Type B pancreatic cell (in vitro differentiated cells): Measurements from ENCODE around the gene MIOX. TPM values are rescaled to one million over a fixed set of nuclear protein-coding genes. Genes with fewer than 3 reads are reported as not detected.
A peak's percentile ranks its signal among the peaks of the same experiment; 100 is the strongest.

Source experiments
- DNase-seq: peaks from one replicate; pipeline ENCODE4 v3.0.0; 2021; ENCODE audit warnings: mixed read lengths; ENCODE audit not compliant: unreplicated experiment; ENCODE audit errors: extremely low spot score
- H3K27ac Mint-ChIP-seq: 2 replicates; pipeline ENCODE4 v1.8.0; 2021; ENCODE audit warnings: mild to moderate bottlenecking, mixed read lengths
- H3K27me3 Mint-ChIP-seq: 2 replicates; pipeline ENCODE4 v1.8.0; 2021; ENCODE audit warnings: mixed read lengths
- H3K36me3 Mint-ChIP-seq: 2 replicates; pipeline ENCODE4 v1.8.0; 2021; ENCODE audit warnings: mixed read lengths
- H3K4me1 Mint-ChIP-seq: one replicate; pipeline ENCODE4 v1.8.0; 2021; ENCODE audit warnings: mixed read lengths; ENCODE audit not compliant: unreplicated experiment
- H3K4me3 Mint-ChIP-seq: 2 replicates; pipeline ENCODE4 v1.8.0; 2021; ENCODE audit warnings: mild to moderate bottlenecking, mixed read lengths
- H3K9me3 Mint-ChIP-seq: 2 replicates; pipeline ENCODE4 v1.8.0; 2021; ENCODE audit warnings: mixed read lengths
- long read RNA-seq: library from polyadenylated mRNA; unstranded; transcript quantifications from one replicate; pipeline ENCODE4 v2.0.0, GENCODE V29; 2020
- total RNA-seq: library from RNA; stranded (reverse); gene quantifications from 2 replicates; pipeline ENCODE4 v1.2.1, GENCODE V29; 2021; ENCODE audit warnings: low replicate concordance
- TF ChIP-seq, protein P1 (sequence below): fragments of 200-600 bp; sonication (generic); conservative IDR thresholded peaks from 2 replicates; pipeline ENCODE4 v1.5.0; 2021; ENCODE audit warnings: antibody characterized with exemption, mild to moderate bottlenecking

MIOX gene
- 1.2 TPM in 1 of 2 replicates, not detected in the other for total RNA-seq
- long read RNA-seq, result 0 reads

DNA sequence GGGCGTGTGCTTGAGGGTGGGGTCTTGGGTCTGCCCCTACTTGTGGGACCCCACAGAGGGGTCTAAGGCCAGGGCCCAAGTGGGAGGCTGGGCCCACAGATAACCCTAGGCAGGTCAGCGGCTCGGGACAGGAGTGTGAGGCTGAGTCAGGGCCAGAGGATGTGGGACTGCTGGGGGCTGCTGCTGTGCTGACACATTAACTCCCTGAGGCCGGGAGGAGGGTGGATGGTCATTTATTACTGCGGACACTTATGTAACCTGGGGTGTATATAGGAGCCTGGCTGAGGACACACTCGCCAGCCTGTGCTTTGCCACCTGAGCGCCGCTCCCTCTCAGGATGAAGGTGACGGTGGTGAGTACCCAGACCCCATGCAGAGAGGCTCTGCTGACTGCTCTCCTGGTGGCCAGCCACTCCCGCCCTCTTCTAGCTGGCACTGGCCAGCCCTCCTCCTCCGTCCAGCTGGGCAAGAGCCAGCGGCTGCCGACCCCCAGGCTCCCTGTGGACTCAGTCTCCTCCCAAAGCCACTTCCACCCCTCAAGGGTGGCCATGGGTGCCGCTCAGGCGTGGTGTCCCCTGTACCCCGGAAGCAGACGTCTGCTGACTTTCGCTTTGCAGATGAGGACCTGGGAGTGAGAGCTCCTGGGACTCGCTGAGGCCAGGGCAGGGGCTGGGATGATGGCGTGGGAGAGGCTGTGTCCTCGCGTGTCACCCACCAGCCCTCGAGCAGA lies at the start of gene MIOX:
Gene MIOX, plus strand, starts transcription at position 299 of the 729 bp plus-strand sequence. Its CDS starts 39 bp downstream, at position 338.
- TF ChIP-seq, protein P1, sequence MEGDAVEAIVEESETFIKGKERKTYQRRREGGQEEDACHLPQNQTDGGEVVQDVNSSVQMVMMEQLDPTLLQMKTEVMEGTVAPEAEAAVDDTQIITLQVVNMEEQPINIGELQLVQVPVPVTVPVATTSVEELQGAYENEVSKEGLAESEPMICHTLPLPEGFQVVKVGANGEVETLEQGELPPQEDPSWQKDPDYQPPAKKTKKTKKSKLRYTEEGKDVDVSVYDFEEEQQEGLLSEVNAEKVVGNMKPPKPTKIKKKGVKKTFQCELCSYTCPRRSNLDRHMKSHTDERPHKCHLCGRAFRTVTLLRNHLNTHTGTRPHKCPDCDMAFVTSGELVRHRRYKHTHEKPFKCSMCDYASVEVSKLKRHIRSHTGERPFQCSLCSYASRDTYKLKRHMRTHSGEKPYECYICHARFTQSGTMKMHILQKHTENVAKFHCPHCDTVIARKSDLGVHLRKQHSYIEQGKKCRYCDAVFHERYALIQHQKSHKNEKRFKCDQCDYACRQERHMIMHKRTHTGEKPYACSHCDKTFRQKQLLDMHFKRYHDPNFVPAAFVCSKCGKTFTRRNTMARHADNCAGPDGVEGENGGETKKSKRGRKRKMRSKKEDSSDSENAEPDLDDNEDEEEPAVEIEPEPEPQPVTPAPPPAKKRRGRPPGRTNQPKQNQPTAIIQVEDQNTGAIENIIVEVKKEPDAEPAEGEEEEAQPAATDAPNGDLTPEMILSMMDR, result no peak
- Mint-ChIP-seq H3K27me3 (peaks cover 12% of the 10 kb centered on the region), H3K36me3 (no peaks in the 10 kb centered on the region), H3K9me3 (no peaks in the 10 kb centered on the region), H3K4me1 (peaks cover 9% of the 10 kb centered on the region), H3K27ac (peak within 1 kb of the TSS; percentile 18), H3K4me3 (peak within 1 kb of the TSS; percentile 51)
- DNase-seq, result no peak

DNA sequence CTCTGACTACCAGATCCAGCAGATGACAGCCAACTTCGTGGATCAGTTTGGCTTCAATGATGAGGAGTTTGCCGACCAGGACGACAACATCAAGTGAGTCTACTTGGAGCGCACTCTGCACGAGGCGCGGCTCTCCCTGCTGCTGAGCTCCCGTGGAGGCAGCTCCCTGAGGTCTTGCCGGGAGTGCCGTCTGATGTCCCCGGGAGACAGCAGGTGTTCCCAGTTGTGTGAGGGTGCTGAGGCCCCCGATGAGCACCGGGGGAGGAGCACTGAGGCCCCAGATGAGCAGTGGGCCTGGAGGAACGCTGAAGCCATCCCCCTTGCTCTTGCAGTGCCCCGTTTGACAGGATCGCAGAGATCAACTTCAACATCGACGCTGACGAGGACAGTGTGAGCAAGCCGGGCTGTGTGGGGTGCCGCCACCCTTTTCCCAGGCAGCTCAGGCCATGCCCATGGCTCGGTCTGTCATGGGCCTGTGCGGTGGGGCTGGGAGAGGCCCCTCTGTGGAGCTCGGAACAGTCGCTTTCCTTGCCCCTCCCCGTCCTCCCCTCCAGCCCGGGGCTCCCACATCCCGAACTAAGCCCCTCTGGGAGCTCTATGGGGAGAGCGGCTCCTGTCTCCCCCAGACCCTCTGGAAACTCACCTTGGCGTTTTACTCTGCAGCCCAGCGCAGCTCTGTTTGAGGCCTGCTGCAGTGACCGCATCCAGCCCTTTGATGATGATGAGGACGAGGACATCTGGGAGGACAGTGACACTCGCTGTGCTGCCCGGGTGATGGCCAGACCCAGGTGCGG lies 49.0 kb upstream of the MIOX start:
- TF ChIP-seq, protein P1, result no peak
- H3K4me3 Mint-ChIP-seq, result no peak overlapping the region
- no peaks in the 10 kb centered on the region for H3K4me1 Mint-ChIP-seq
- no peak for DNase-seq
- H3K27me3 Mint-ChIP-seq, result no peaks in the 10 kb centered on the region
- H3K36me3 Mint-ChIP-seq, result no peaks in the 10 kb centered on the region
- H3K9me3 Mint-ChIP-seq, result no peaks in the 10 kb centered on the region
- H3K27ac Mint-ChIP-seq, result no peak overlapping the region

DNA sequence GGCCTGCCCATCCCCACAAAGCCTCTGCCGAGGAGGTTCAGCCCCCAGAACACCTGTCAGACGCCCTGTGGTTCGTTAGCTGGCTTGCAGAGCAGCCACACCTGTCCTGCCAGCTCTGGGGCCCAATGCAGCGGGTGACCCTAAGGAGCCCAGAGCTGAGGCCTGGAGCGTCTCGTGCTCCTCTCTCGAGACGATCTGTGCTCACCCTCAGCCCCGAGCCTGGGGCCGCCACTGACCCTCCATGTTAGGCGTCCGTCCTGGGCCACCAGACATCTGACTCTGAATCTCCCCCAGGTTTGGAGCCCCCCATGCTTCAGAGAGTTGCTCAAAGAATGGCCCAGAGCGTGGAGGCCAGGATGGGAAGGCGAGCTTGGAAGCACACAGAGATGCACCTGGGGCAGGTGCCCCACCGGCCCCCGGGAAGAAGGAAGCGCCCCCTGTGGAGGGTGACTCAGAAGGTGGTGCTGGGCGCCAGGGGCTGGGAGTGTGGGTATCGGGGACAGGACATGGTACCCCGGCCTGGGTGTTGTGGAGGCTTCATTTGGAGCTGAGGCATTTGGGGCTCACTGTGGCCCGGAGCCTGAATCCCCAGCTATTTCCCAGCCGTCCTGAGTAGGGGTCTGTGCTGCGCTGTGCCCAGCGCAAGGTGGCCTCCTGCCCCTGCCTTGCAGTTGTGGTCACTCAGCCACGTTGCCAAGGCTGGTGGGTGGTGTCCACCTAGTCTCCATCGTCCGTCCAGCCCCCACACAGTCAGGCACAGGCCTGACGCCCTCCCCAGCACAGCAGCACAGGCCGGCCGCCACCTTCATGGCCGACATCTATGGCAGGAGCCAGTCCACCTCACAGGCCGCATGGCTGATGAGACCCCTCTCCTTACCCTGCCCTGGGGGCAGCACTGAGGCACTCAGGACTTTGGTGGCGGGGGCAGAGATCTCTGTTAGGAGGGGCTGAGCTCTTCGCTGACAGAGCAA lies 48.1 kb upstream of the MIOX start:
- Mint-ChIP-seq H3K4me3 (no peak overlapping the region), H3K4me1 (no peaks in the 10 kb centered on the region), H3K27me3 (no peaks in the 10 kb centered on the region), H3K9me3 (no peaks in the 10 kb centered on the region), H3K36me3 (no peaks in the 10 kb centered on the region), H3K27ac (no peak overlapping the region)
- no peak for DNase-seq
- TF ChIP-seq, protein P1, result no peak

DNA sequence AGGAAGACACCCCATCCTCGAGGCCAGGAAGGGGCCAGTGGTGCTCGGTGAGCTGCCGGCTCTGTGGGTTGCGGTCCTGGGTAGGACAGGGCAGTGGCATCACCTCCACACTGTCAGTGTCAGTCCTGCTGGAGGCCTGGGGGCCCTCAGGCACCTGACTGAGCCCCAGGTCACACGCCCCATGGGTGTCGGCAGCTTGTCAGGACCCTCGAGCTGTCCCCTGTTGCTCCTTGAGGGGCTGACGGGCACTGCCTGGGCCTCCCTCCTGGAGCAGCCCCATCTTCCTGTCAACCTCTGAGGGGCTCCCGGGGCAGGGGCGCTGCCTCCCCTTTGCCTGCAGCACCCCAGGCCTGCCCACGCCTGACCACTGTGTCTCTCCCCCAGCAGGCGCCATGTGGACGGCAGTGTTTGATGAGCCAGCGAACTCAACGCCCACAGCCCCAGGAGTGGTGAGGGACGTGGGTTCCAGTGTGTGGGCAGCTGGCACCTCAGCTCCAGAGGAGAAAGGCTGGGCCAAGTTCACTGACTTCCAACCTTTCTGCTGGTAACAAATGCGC lies 47.3 kb upstream of the MIOX start:
- Mint-ChIP-seq H3K27ac (no peak overlapping the region), H3K27me3 (no peaks in the 10 kb centered on the region), H3K9me3 (no peaks in the 10 kb centered on the region), H3K4me1 (no peaks in the 10 kb centered on the region), H3K36me3 (no peaks in the 10 kb centered on the region), H3K4me3 (no peak overlapping the region)
- no peak for DNase-seq
- TF ChIP-seq, protein P1, result no peak

DNA sequence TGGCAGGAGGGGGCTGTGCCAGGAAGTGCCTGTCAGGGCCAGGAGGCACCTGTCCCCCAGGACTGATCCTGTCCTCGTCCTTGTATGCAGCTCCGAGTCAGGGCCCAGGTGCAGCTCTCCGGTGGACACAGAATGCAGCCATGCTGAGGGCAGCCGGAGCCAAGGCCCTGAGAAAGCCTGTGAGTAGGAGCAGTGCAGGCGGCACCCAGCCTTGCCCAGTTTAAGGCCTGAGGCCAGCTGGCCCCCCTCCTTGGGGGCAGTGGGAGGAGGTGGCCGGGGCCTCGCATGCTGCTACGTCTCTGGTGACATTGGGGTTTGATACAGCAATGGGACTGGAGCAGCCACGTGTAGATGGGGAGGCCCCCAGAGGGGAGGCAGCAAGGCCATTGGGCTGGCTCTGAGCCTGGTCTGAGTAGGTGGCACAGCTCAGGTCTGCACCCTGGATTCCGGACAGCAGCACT lies 46.8 kb upstream of the MIOX start:
- TF ChIP-seq, protein P1, result no peak
- Mint-ChIP-seq H3K27me3 (no peaks in the 10 kb centered on the region), H3K36me3 (no peaks in the 10 kb centered on the region), H3K4me1 (no peaks in the 10 kb centered on the region), H3K4me3 (no peak overlapping the region), H3K27ac (no peak overlapping the region), H3K9me3 (no peaks in the 10 kb centered on the region)
- DNase-seq, result no peak
